Measurements from ENCODE around the gene NAV3.

DNA sequence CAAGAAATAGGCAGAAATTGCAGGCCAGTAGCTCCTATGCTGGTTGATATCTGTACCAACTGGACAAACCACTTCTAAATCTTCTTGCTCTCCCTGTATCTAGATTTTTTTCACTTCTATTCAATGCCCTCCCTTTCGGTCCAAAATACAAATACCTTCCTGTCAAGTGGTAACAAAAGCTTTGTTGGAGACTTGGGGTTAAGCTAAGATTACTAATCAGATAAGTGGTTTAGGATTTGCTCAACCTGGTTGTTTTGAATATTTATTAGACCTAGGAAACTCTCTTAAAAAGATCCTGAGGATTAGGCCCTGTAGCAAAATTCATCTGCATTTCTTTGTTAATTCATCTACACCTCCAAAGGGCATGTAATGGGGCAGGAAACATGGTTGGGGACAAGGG lies 410.1 kb downstream of the NAV3 start:
- TF ChIP-seq CTCF (IDR thresholded peaks at IDR 0.05; ENCODE audit: insufficient read depth, low read length) (no peak), POLR2AphosphoS5 (IDR thresholded peaks at IDR 0.05; ENCODE audit: low read depth) (no peak), GABPA (IDR thresholded peaks at IDR 0.05; ENCODE audit: low read depth) (no peak)

Measured in HL-60 (cell line).